Neural cell (in vitro differentiated cells): ENCODE data around the gene ING5. TPM values are rescaled to one million over a fixed set of nuclear protein-coding genes. Genes with fewer than 3 reads are reported as not detected.

Experiments
- H2AFZ ChIP-seq: fragments of 200-600, 300-800 bp; sonication (generic), shearing (Covaris generic); 2 replicates; pipeline ENCODE4 v1.6.0; 2014; ENCODE audit warnings: low read depth, mild to moderate bottlenecking, antibody characterized with exemption, low read length, moderate library complexity
- H3F3A ChIP-seq: fragments of 200-600 bp; shearing (Covaris generic); 2 replicates; pipeline ENCODE4 v1.6.1; 2016; ENCODE audit warnings: mild to moderate bottlenecking, moderate library complexity, mixed read lengths, antibody characterized with exemption, low read length; ENCODE audit not compliant: insufficient read depth, poor library complexity, severe bottlenecking
- H3K27ac ChIP-seq: fragments of 200-600, 300-800 bp; sonication (generic), shearing (Covaris generic); 2 replicates; pipeline ENCODE4 v1.5.1; 2014; ENCODE audit warnings: mild to moderate bottlenecking, low read length, moderate library complexity
- H3K27me3 ChIP-seq: fragments of 300-800, 200-600 bp; sonication (generic), shearing (Covaris generic); 2 replicates; pipeline ENCODE4 v1.6.0; 2014; ENCODE audit warnings: mild to moderate bottlenecking, low read depth, low read length, moderate library complexity; ENCODE audit not compliant: insufficient read depth
- H3K36me3 ChIP-seq: fragments of 300-800, 200-600 bp; sonication (generic), shearing (Covaris generic); 2 replicates; pipeline ENCODE4 v1.5.1; 2014; ENCODE audit warnings: mild to moderate bottlenecking, antibody characterized with exemption, low read length, moderate library complexity; ENCODE audit not compliant: insufficient read depth
- H3K4me2 ChIP-seq: fragments of 300-800, 200-600 bp; sonication (generic), shearing (Covaris generic); 2 replicates; pipeline ENCODE4 v1.6.0; 2014; ENCODE audit warnings: mild to moderate bottlenecking, low read length
- H3K4me3 ChIP-seq: fragments of 300-800, 200-600 bp; sonication (generic), shearing (Covaris generic); 2 replicates; pipeline ENCODE4 v1.5.1; 2014; ENCODE audit warnings: mild to moderate bottlenecking, low read length, moderate library complexity
- H3K79me2 ChIP-seq: fragments of 200-600 bp; shearing (Covaris generic); replicated peaks from 2 replicates; pipeline ENCODE4 v1.6.0; 2014; ENCODE audit warnings: mild to moderate bottlenecking, low read length, moderate library complexity; ENCODE audit not compliant: insufficient read depth
- H3K9ac ChIP-seq: fragments of 300-800, 200-600 bp; sonication (generic), shearing (Covaris generic); 2 replicates; pipeline ENCODE4 v1.6.1; 2016; ENCODE audit warnings: mild to moderate bottlenecking, low read length, mixed read lengths
- H3K9me2 ChIP-seq: fragments of 200-600 bp; shearing (Covaris generic); 2 replicates; pipeline ENCODE4 v1.6.1; 2016; ENCODE audit warnings: mild to moderate bottlenecking, low read length, mixed read lengths; ENCODE audit not compliant: insufficient read depth
- H3K9me3 ChIP-seq: fragments of 200-600, 300-800 bp; sonication (generic), shearing (Covaris generic); 2 replicates; pipeline ENCODE4 v1.6.1; 2016; ENCODE audit warnings: mild to moderate bottlenecking, mixed run types, low read length, moderate library complexity, mixed read lengths
- H4K20me1 ChIP-seq: fragments of 200-600 bp; shearing (Covaris generic); 2 replicates; pipeline ENCODE4 v1.6.1; 2016; ENCODE audit warnings: mild to moderate bottlenecking, mixed run types; ENCODE audit not compliant: insufficient read depth
- EP300 ChIP-seq: fragments of 450-650 bp; conservative IDR thresholded peaks from 2 replicates; pipeline ENCODE4 v1.6.1; 2014; ENCODE audit warnings: antibody characterized with exemption, mild to moderate bottlenecking, moderate library complexity; ENCODE audit not compliant: poor library complexity, severe bottlenecking
- EZH2 ChIP-seq: fragments of 200-600, 300-800 bp; shearing (Covaris generic), sonication (generic); IDR thresholded peaks from 2 replicates; pipeline ENCODE4 v1.6.1; 2014; ENCODE audit warnings: antibody characterized with exemption, low read length, borderline replicate concordance, mild to moderate bottlenecking; ENCODE audit not compliant: insufficient read depth, poor library complexity, severe bottlenecking
- MXI1 ChIP-seq: fragments of 450-650 bp; conservative IDR thresholded peaks from 2 replicates; pipeline ENCODE4 v1.6.1; 2014; ENCODE audit warnings: antibody characterized with exemption, mild to moderate bottlenecking; ENCODE audit not compliant: poor library complexity, severe bottlenecking
- POLR2AphosphoS5 ChIP-seq: IDR thresholded peaks from 2 replicates; pipeline ENCODE4 v1.6.1; 2012
- RAD21 ChIP-seq: fragments of 450-650 bp; conservative IDR thresholded peaks from 2 replicates; pipeline ENCODE4 v1.6.1; 2014; ENCODE audit warnings: antibody characterized with exemption, mild to moderate bottlenecking, moderate library complexity
- SMC3 ChIP-seq: fragments of 450-650 bp; conservative IDR thresholded peaks from 2 replicates; pipeline ENCODE4 v1.6.1; 2014; ENCODE audit warnings: antibody characterized with exemption, mild to moderate bottlenecking, moderate library complexity; ENCODE audit not compliant: poor library complexity
- TAF1 ChIP-seq: IDR thresholded peaks from 2 replicates; pipeline ENCODE4 v1.6.1; 2012; ENCODE audit warnings: low read depth
- polyA plus RNA-seq: library from polyadenylated mRNA; depleted of rRNA; stranded (reverse); fragments of >200 nt; gene quantifications from 2 replicates; pipeline ENCODE4 v1.2.3, GENCODE V29; 2014
- TF ChIP-seq, protein P1 (sequence below): fragments of 450-650 bp; IDR thresholded peaks from 2 replicates; pipeline ENCODE4 v1.5.1; 2014; ENCODE audit warnings: antibody characterized with exemption, mild to moderate bottlenecking, moderate library complexity; ENCODE audit not compliant: poor library complexity, severe bottlenecking
- TF ChIP-seq, protein P2 (sequence below): IDR thresholded peaks from 2 replicates; pipeline ENCODE4 v1.6.1; 2012; ENCODE audit warnings: borderline replicate concordance

Gene ING5
- polyA plus RNA-seq, 1 donor from 2014 or later, result 22.8 TPM

DNA sequence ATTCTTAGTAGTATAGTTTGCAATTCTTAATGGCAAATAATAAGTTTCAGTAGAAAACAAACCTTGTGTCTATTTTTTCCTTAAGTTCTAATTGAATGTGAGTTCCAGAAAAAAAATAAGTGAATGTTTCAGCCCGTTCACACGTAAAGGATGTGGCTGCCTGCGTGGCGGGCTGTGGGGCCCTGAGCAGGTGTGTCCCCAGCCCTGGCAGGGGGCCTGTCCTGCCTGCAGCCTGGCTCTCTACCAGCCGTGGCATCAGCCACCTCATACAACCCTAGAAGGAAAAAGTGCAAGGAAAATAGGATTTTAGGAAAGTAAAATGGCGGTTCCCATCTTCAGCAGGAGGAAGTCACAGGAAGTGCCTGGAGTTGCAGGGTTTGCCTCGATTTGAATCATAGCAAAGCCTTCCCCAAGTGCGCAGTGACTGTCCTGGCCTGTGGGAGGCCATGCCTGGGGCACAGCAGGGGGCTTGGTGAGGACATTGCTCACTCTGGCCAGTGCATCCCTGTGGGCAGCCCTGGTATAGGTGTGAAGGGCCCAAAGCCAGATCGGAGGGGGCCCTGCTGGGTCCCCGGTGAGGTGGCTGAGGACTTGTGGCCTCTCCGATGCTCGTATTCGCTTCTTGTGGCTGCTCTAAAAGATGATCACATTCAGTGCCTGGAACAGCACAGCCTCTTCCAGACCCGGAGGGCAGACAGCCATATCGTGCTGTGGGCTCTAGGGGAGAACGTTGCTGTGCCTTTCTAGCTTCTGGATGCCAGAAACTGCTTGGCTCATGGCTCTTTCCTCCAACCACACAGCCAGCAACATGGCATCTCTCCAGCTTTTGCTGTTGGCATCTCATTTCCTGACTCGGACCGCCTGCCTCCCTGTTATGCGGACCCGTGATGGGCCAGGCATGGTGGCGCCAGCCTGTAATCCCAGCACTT lies 27.8 kb upstream of the ING5 start:
- TF ChIP-seq POLR2AphosphoS5 (no peak), TAF1 (no peak), SMC3 (no peak), RAD21 (no peak), MXI1 (no peak), EZH2 (no peak), EP300 (no peak)
- TF ChIP-seq, protein P1, sequence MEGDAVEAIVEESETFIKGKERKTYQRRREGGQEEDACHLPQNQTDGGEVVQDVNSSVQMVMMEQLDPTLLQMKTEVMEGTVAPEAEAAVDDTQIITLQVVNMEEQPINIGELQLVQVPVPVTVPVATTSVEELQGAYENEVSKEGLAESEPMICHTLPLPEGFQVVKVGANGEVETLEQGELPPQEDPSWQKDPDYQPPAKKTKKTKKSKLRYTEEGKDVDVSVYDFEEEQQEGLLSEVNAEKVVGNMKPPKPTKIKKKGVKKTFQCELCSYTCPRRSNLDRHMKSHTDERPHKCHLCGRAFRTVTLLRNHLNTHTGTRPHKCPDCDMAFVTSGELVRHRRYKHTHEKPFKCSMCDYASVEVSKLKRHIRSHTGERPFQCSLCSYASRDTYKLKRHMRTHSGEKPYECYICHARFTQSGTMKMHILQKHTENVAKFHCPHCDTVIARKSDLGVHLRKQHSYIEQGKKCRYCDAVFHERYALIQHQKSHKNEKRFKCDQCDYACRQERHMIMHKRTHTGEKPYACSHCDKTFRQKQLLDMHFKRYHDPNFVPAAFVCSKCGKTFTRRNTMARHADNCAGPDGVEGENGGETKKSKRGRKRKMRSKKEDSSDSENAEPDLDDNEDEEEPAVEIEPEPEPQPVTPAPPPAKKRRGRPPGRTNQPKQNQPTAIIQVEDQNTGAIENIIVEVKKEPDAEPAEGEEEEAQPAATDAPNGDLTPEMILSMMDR, result no peak
- TF ChIP-seq, protein P2, sequence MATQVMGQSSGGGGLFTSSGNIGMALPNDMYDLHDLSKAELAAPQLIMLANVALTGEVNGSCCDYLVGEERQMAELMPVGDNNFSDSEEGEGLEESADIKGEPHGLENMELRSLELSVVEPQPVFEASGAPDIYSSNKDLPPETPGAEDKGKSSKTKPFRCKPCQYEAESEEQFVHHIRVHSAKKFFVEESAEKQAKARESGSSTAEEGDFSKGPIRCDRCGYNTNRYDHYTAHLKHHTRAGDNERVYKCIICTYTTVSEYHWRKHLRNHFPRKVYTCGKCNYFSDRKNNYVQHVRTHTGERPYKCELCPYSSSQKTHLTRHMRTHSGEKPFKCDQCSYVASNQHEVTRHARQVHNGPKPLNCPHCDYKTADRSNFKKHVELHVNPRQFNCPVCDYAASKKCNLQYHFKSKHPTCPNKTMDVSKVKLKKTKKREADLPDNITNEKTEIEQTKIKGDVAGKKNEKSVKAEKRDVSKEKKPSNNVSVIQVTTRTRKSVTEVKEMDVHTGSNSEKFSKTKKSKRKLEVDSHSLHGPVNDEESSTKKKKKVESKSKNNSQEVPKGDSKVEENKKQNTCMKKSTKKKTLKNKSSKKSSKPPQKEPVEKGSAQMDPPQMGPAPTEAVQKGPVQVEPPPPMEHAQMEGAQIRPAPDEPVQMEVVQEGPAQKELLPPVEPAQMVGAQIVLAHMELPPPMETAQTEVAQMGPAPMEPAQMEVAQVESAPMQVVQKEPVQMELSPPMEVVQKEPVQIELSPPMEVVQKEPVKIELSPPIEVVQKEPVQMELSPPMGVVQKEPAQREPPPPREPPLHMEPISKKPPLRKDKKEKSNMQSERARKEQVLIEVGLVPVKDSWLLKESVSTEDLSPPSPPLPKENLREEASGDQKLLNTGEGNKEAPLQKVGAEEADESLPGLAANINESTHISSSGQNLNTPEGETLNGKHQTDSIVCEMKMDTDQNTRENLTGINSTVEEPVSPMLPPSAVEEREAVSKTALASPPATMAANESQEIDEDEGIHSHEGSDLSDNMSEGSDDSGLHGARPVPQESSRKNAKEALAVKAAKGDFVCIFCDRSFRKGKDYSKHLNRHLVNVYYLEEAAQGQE, result no peak
- Histone ChIP-seq H3K4me2 (no peak overlapping the region), H3K9me2 (no peaks in the 10 kb centered on the region), H3K27me3 (no peaks in the 10 kb centered on the region), H3F3A (no peaks in the 10 kb centered on the region), H3K79me2 (no peaks in the 10 kb centered on the region), H2AFZ (no peak overlapping the region), H3K36me3 (no peaks in the 10 kb centered on the region), H3K9ac (no peak overlapping the region), H3K4me3 (no peak overlapping the region), H3K9me3 (no peaks in the 10 kb centered on the region), H4K20me1 (no peaks in the 10 kb centered on the region), H3K27ac (no peak overlapping the region)

DNA sequence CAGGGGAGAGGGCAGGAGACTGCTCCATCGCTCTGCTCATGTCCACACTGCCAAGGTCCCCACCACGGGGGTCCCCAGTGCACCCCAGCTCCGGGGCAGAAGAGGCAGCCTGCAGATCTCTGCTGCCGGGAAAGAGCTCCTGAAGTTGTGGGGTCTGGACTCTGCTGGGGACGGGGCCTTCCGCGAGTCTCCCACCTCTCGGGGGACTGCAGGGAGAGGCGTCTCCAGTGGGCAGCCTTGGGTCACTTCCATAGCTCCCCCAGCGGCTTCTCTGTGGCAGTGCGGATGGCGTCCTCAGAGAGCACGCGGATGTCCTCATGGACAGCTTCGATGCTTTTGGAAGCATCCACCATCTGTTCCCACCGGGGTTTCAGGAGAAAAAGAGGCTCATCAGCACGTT lies 26.0 kb upstream of the ING5 start:
- TF ChIP-seq SMC3 (no peak), EP300 (no peak), EZH2 (no peak), MXI1 (no peak), TAF1 (no peak), POLR2AphosphoS5 (no peak), RAD21 (no peak)
- TF ChIP-seq, protein P1, result no peak
- TF ChIP-seq, protein P2, result no peak
- Histone ChIP-seq H3K4me2 (no peak overlapping the region), H3K27ac (no peak overlapping the region), H3K9me2 (no peaks in the 10 kb centered on the region), H3K27me3 (no peaks in the 10 kb centered on the region), H3K79me2 (no peaks in the 10 kb centered on the region), H3K36me3 (no peaks in the 10 kb centered on the region), H3K9ac (no peak overlapping the region), H3F3A (no peaks in the 10 kb centered on the region), H3K9me3 (no peaks in the 10 kb centered on the region), H3K4me3 (no peak overlapping the region), H4K20me1 (no peaks in the 10 kb centered on the region), H2AFZ (no peak overlapping the region)
